Measurements from ENCODE around the gene TBC1D3I.

Gene TBC1D3I

GRCh38 chr17:36205637-36206485 lies 58.5 kb downstream of the TBC1D3I start:
- no peak for DNase-seq

- DNase-seq = no peak
These were observed 59.5 kb downstream of the TBC1D3I start for GRCh38 chr17:36204724-36205500.
